IMR-90 (cell line): Measurements from ENCODE around the gene TRIM63.

Experiments
- BHLHE40 ChIP-seq: fragments of 150-350 bp; IDR thresholded peaks from 2 replicates; pipeline ENCODE4 v1.6.1; 2016; ENCODE audit warnings: mild to moderate bottlenecking, low read depth, low read length
- CEBPB ChIP-seq: IDR thresholded peaks from 2 replicates; pipeline ENCODE4 v1.6.1; 2012; ENCODE audit warnings: low read depth, low read length, improper control_type of control experiment
- CTCF ChIP-seq: conservative IDR thresholded peaks from 2 replicates; pipeline ENCODE4 v1.5.1; 2012; ENCODE audit warnings: mild to moderate bottlenecking, low read depth, low read length, improper control_type of control experiment
- ELK1 ChIP-seq: fragments of 150-350 bp; IDR thresholded peaks from 2 replicates; pipeline ENCODE4 v1.6.1; 2016; ENCODE audit warnings: low read depth, mild to moderate bottlenecking, low read length, moderate library complexity, borderline replicate concordance
- MAFK ChIP-seq: IDR thresholded peaks from 2 replicates; pipeline ENCODE4 v1.6.1; 2012; ENCODE audit warnings: low read depth, low read length, improper control_type of control experiment
- MXI1 ChIP-seq: IDR thresholded peaks from 2 replicates; pipeline ENCODE4 v1.6.1; 2012; ENCODE audit warnings: low read depth, mild to moderate bottlenecking, low read length, moderate library complexity, borderline replicate concordance
- POLR2A ChIP-seq: IDR thresholded peaks from 2 replicates; pipeline ENCODE4 v1.6.1; 2012; ENCODE audit warnings: mild to moderate bottlenecking, low read depth, low read length
- RAD21 ChIP-seq: IDR thresholded peaks from 2 replicates; pipeline ENCODE4 v1.6.1; 2012; ENCODE audit warnings: low read length, improper control_type of control experiment
- RFX5 ChIP-seq: IDR thresholded peaks from 2 replicates; pipeline ENCODE4 v1.8.0; 2012; ENCODE audit warnings: low read depth, mild to moderate bottlenecking, low read length, moderate library complexity
- SMC3 ChIP-seq: fragments of 150-350 bp; IDR thresholded peaks from 2 replicates; pipeline ENCODE4 v1.6.1; 2016; ENCODE audit warnings: low read depth, mild to moderate bottlenecking, antibody characterized with exemption, low read length, moderate library complexity

GRCh38 chr1:26043765-26044164, 23.7 kb downstream of the TRIM63 start:
- TF ChIP-seq MXI1 (no peak), CTCF (no peak), CEBPB (no peak), POLR2A (no peak), ELK1 (no peak), RAD21 (no peak), BHLHE40 (no peak), SMC3 (no peak), MAFK (no peak), RFX5 (no peak)
